Keratinocyte (primary cell): ENCODE data around the gene NLGN3.

ENCODE experiments used
- CTCF ChIP-seq, 3 experiments: IDR thresholded peaks in 1 of 3; conservative IDR thresholded peaks in 1 of 3; optimal IDR thresholded peaks in 1 of 3; 2 replicates in 2 of 3; 3 replicates in 1 of 3; pipeline versions ENCODE3 to v1.5.1; 2011; ENCODE audit warnings: low read length in 3 of 3, mild to moderate bottlenecking in 3 of 3, moderate library complexity in 2 of 3, control low read depth in 1 of 3, inconsistent platforms in 1 of 3; ENCODE audit not compliant: insufficient read depth in 2 of 3; ENCODE audit errors: extremely low read depth in 1 of 3
- EZH2 ChIP-seq: IDR thresholded peaks from one replicate; pipeline ENCODE4 v1.6.1; 2012; ENCODE audit warnings: inconsistent platforms, mild to moderate bottlenecking, low read length, moderate library complexity

GRCh38 chrX:71095033-71095432, 49.6 kb upstream of the NLGN3 start:
- TF ChIP-seq CTCF (optimal IDR thresholded peaks at IDR 0.05 in 1 of 3, IDR thresholded peaks at IDR 0.05 in 1 of 3, conservative IDR thresholded peaks at IDR 0.05 in 1 of 3; ENCODE audit: extremely low read depth in 1 of 3, insufficient read depth in 2 of 3, low read length in 3 of 3): no peak
- TF ChIP-seq EZH2: no peak
